GM10266 (cell line): ENCODE results near the gene SNN.
A peak's percentile ranks its signal among the peaks of the same experiment; 100 is the strongest.

Source experiments
- DNase-seq: peaks from one replicate; pipeline ENCODE4 v3.0.0; 2012; ENCODE audit errors: extremely low spot score
- CTCF ChIP-seq: IDR thresholded peaks from 2 replicates; pipeline ENCODE4 v1.5.1; 2012; ENCODE audit warnings: mild to moderate bottlenecking, low read depth; ENCODE audit not compliant: control insufficient read depth, insufficient read depth; ENCODE audit errors: missing control alignments

The SNN gene

GRCh38 chr16:11688520-11688886 is 20.2 kb downstream of the SNN start:
- DNase-seq = no peak
- TF ChIP-seq CTCF = no peak

- peak; percentile 58 for DNase-seq
- no peak for TF ChIP-seq CTCF
Observed at GRCh38 chr16:11689031-11689840, 21.0 kb downstream of the SNN start.

GRCh38 chr16:11691235-11691634 is 23.0 kb downstream of the SNN start:
- no peak for TF ChIP-seq CTCF
- no peak for DNase-seq

- no peak for TF ChIP-seq CTCF
- no peak for DNase-seq
Observed at GRCh38 chr16:11691771-11692170, 23.5 kb downstream of the SNN start.

GRCh38 chr16:11692171-11692570 is 23.9 kb downstream of the SNN start:
- no peak for TF ChIP-seq CTCF

GRCh38 chr16:11692651-11693050 is 24.4 kb downstream of the SNN start:
- DNase-seq = no peak
- no peak for TF ChIP-seq CTCF

More at GRCh38 chr16:11692171-11692570, 23.9 kb downstream of the SNN start:
- no peak for DNase-seq

- no peak for DNase-seq
- no peak for TF ChIP-seq CTCF
Observed at GRCh38 chr16:11696266-11697012, 28.2 kb downstream of the SNN start.
